Fibroblast of villous mesenchyme (primary cell): ENCODE measurements around the gene SAPCD1. TPM values are rescaled to one million over a fixed set of nuclear protein-coding genes. Genes with fewer than 3 reads are reported as not detected.

Experiments
- DNase-seq: peaks from one replicate; pipeline ENCODE4 v3.0.0-alpha.2; 2010; ENCODE audit warnings: low read depth
- H3K4me3 ChIP-seq: 2 replicates; pipeline ENCODE4 v1.5.1; 2011; ENCODE audit warnings: low read depth, mild to moderate bottlenecking, low read length
- total RNA-seq: library from RNA; depleted of rRNA; stranded (reverse); fragments of >200 nt; gene quantifications from 2 replicates; pipeline ENCODE4 v1.2.3, GENCODE V29; 2012
- TF ChIP-seq, protein P1 (sequence below): IDR thresholded peaks from 2 replicates; pipeline ENCODE4 v1.5.1; 2012; ENCODE audit warnings: low read depth, mild to moderate bottlenecking, low read length; ENCODE audit not compliant: insufficient read depth

SAPCD1 gene
- total RNA-seq, 1 donor: 0.43 TPM

DNA sequence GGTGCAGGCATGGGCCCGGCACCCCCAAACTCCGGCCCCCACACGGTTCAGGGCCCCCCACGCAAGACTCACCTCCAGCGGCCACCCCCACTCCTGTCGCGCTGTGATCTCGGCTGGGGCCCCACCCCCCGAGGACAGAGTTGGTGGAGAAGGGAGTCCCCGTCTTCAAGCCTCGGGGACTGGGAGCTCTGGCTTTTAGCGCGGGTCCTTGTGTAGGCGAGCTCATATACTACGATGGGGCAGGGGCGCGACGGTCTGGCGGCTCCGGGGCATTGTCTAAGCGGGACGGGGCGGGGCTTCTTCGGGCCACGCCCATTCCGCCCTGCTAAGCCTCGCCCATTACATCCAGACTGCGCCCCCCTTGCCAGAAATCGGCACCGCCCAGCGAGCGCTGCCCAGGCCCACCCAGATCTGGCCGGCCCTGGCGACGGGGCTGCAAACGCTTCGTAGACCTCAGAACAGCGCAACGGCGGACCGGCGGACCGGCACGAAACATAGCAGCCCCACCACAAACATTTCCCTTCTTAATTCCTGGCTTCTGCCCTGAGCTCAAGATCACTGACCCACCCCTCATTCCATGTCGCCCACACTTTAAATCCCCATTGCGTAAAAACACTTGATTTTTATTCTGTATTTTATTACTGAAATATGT is 32.4 kb upstream of the SAPCD1 start:
- TF ChIP-seq, protein P1, sequence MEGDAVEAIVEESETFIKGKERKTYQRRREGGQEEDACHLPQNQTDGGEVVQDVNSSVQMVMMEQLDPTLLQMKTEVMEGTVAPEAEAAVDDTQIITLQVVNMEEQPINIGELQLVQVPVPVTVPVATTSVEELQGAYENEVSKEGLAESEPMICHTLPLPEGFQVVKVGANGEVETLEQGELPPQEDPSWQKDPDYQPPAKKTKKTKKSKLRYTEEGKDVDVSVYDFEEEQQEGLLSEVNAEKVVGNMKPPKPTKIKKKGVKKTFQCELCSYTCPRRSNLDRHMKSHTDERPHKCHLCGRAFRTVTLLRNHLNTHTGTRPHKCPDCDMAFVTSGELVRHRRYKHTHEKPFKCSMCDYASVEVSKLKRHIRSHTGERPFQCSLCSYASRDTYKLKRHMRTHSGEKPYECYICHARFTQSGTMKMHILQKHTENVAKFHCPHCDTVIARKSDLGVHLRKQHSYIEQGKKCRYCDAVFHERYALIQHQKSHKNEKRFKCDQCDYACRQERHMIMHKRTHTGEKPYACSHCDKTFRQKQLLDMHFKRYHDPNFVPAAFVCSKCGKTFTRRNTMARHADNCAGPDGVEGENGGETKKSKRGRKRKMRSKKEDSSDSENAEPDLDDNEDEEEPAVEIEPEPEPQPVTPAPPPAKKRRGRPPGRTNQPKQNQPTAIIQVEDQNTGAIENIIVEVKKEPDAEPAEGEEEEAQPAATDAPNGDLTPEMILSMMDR: no peak
- H3K4me3 ChIP-seq: peak overlapping the region; percentile 93
- peak; percentile 92 for DNase-seq

DNA sequence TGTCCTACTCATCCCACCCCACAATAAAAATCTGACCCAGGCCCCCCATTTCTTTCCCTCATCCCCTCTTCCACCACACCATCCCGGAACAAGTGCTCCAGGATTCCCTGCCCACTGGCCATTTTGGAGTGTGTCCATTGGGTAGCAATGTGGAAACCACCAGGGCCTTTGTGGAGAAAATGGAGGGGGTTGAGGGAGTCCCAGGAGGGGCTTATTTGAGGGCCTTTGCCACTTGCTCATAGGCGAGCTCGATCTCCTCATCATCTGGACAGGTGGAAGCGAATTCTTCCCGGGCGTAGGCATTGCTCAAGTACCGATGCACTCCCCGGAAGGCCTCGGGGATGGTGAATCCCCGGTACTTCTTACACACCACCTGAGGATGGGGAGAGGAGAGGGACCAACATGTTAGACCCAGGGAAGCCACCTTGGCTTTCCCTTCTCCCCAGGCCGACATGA is 31.8 kb upstream of the SAPCD1 start:
- TF ChIP-seq, protein P1: no peak
- no peak for DNase-seq
- peak overlapping the region; percentile 93 for H3K4me3 ChIP-seq

DNA sequence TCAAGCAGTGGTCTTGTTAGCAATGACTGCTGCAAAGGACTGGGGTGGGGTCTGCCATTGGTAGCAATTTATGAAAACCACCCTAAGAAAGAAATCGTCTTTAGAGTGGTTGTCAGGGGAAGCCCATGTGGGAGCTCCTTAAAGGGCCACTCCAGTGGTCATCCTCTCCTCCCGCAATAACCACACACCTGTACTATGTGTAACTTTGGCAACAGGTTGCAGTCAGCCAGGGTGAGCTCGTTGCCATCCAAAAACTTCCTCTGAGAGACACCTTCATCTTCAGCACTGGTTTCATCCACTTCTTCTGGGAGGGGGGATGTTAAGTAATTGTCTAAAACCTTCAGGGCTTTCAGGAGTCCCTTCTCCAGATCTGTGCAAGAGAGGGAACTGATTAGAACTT is 30.4 kb upstream of the SAPCD1 start:
- TF ChIP-seq, protein P1: no peak
- no peak for DNase-seq
- no peak overlapping the region for H3K4me3 ChIP-seq

DNA sequence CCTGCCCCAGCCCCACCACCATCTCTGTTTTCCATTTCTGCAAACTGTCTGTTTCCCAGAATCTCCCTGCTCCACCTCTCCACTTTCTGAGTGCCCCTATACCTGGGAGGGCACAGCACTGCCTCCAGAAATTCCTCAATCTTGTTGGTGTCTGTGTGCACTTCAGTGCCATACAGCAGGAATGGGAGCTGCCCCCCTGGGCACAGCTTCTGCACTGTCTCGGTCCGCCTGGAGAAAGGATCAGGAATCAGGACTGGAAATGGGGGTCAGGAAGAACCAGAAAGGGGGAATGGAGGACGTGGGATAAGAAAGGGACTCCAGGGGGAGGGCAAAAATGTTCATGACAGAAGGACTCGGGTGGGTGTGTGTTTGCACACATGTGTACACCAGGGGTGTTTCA is 28.7 kb upstream of the SAPCD1 start:
- no peak for DNase-seq
- TF ChIP-seq, protein P1: no peak
- H3K4me3 ChIP-seq: peak overlapping the region; percentile 99

DNA sequence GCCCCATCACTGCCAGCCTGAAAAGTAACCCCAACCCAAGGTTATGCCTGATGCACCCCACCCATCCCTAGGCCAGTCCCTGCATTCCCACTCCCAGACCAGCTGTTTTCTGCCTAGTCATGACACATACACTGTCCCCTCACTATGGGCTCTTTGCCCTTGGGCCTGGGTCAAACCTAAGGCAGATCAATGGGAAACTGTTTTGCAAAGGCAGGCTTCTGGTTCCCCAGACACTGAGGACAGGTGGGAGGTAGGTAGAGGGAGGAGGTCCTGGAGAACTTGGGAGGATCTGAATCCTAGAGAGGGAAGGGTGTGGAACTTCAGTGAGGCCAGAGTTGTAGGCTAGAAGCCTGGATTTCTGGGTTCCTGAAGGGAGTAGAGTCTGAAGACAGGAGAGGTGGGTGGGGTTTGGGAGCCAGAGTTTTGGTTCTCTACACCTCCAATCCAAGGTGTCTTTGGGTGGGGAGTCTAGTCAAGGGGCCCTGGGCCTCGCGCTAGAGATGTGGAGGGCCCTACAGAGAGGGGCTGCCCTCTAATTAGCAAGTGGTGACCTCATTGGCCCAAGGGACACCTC is 28.1 kb upstream of the SAPCD1 start:
- no peak for DNase-seq
- peak overlapping the region; percentile 99 for H3K4me3 ChIP-seq
- TF ChIP-seq, protein P1: no peak

DNA sequence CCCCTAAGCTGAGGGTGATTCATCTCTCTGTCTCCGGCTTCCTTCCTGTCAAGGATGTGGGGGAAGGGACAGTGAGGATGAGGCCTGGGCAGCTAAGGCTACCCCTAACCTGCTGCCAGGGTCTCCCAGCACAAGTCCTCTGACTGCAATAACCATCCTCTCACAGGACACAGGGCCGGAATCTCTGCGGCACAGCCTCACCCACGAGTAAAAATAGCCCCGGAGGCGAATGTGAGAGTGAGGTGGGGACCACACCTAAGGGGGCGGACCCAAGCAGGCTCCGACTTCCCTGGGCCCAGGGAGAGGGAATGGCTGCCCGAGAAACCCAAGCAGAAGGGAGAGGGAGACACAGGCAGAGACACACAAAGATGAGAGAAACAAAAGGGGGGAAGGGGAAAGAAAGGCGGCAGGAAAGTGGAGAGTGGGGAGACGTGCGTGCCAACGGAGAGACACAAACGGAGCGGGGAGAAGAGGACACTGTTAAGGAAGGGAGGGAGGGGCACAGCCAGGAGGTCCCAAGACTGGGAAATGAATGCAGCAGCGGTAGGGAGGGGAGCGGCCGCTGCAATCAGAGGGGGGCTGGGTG is 27.5 kb upstream of the SAPCD1 start:
- peak; percentile 62 for DNase-seq
- peak overlapping the region; percentile 99 for H3K4me3 ChIP-seq

More for the DNA sequence above, 27.5 kb upstream of the SAPCD1 start:
- TF ChIP-seq, protein P1: no peak
